ENCODE measurements around the gene SLC35G1.

The SLC35G1 gene, protein sequence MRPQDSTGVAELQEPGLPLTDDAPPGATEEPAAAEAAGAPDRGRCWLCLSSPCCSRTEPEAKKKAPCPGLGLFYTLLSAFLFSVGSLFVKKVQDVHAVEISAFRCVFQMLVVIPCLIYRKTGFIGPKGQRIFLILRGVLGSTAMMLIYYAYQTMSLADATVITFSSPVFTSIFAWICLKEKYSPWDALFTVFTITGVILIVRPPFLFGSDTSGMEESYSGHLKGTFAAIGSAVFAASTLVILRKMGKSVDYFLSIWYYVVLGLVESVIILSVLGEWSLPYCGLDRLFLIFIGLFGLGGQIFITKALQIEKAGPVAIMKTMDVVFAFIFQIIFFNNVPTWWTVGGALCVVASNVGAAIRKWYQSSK

DNA sequence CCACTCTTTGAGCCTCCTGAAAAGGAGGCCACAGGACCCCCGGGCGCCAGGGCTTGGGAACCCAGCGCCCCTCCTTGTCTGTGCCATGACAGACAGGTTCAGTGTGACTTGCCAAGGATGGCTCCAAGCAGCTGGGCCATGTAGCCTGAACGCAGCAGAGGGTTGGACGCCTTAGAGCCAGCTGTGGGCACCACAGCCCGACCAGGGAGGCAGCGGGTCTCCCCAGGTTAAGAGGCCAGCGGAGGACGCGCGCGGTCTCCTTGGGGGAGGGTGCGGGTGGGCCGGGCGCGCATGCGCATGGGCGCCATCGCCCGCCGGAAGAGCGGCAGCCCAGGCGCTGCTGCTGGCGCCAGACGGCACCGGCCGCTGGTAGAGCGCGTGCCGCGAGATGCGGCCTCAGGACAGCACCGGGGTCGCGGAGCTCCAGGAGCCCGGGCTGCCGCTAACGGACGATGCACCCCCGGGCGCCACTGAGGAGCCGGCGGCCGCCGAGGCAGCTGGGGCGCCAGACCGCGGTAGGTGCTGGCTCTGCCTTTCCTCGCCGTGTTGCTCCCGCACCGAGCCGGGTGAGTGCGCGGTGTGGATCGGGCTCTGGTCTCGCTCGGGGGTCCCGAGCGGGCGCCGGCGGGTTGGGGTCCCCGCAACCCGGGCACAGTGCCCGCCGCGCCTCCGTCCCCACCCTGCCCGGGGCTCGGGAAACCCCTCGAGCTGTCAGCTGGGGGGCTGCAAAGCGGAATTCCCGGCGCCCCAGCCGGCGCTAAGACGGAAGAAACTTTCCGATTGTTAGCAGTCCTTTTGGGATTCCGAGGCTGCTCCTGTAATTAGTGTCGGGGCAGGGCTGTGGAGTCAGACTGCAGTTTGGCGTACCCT is at the start of gene SLC35G1:
Gene SLC35G1, plus strand, starts transcription at position 333 of the 870 bp plus-strand sequence. Its CDS starts 56 bp downstream, at position 389.
- DNase-seq (ENCODE audit: low spot score in 2 of 2): peak; percentile 56 to 60
- no peaks in the 10 kb centered on the region for H3K9me3 Mint-ChIP-seq
- peak within 1 kb of the TSS; percentile 9 for H3K27ac Mint-ChIP-seq

DNA sequence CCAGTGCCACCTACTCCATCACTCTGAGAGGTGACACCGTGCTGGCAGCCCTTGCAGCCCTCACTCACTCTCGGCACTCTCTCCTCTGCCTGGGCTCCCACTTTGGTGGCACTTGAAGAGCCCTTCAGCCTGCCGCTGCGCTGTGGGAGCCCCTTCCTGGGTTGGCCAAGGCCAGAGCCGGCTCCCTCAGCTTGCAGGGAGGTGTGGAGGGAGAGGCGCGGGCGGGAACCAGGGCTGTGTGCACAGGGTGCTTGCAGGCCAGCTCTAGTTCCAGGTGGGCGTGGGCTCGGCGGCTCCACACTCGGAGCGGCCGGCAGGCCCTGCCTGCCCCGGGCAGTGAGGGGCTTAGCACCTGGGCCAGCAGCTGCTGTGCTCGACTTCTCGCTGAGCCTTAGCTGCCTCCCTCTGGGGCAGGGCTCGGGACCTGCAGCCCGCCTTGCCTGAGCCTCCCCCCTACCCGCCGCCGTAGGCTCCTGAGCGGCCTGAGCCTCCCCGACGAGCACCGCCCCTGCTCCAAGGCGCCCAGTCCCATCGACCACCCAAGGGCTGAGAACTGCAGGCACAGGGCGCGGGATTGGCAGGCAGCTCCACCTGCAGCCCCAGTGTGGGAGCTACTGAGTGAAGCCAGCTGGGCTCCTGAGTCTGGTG is 48.7 kb upstream of the SLC35G1 start:
- no peaks in the 10 kb centered on the region for H3K9me3 Mint-ChIP-seq
- no peak overlapping the region for H3K4me3 Mint-ChIP-seq
- no peak for DNase-seq (ENCODE audit: low spot score in 2 of 2)
- H3K4me1 Mint-ChIP-seq: no peaks in the 10 kb centered on the region
- no peak for ATAC-seq (ENCODE audit: low read depth)
- H3K27me3 Mint-ChIP-seq: peaks cover 5% of the 10 kb centered on the region
- H3K27ac Mint-ChIP-seq: no peak overlapping the region
- H3K36me3 Mint-ChIP-seq: no peaks in the 10 kb centered on the region

More for the DNA sequence above, at the start of gene SLC35G1:
- ATAC-seq (ENCODE audit: low read depth): peak; percentile 94
- H3K36me3 Mint-ChIP-seq: peaks cover 2% of the 10 kb centered on the region
- peaks cover 14% of the 10 kb centered on the region for H3K4me1 Mint-ChIP-seq
- H3K4me3 Mint-ChIP-seq: peak within 1 kb of the TSS; percentile 87
- peaks cover 3% of the 10 kb centered on the region for H3K27me3 Mint-ChIP-seq

DNA sequence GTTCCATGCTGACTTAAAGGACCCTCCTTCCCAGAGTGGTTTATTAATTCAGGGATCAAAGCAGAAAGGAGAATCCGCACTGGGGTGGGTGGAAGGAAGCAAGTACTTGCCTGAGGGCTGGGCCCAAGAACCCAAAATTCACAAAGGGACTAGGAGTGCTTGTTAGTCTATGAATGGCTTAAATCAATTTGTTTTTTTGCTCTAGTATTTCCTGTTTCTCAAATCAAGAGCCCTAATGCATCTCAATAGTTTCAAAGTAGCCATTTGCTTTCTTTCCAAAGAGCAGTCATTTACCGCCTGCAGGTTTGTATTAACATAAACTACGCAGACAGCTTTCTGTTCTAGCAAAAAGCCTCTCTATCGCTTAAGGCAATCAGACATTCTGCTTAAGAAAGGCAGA is 44.2 kb upstream of the SLC35G1 start:
- H3K4me3 Mint-ChIP-seq: no peak overlapping the region
- ATAC-seq (ENCODE audit: low read depth) (no peak), DNase-seq (ENCODE audit: low spot score in 2 of 2) (no peak)
- H3K4me1 Mint-ChIP-seq: no peaks in the 10 kb centered on the region
- H3K36me3 Mint-ChIP-seq: no peaks in the 10 kb centered on the region
- H3K27ac Mint-ChIP-seq: no peak overlapping the region
- peaks cover 7% of the 10 kb centered on the region for H3K27me3 Mint-ChIP-seq
- H3K9me3 Mint-ChIP-seq: peaks cover 2% of the 10 kb centered on the region

DNA sequence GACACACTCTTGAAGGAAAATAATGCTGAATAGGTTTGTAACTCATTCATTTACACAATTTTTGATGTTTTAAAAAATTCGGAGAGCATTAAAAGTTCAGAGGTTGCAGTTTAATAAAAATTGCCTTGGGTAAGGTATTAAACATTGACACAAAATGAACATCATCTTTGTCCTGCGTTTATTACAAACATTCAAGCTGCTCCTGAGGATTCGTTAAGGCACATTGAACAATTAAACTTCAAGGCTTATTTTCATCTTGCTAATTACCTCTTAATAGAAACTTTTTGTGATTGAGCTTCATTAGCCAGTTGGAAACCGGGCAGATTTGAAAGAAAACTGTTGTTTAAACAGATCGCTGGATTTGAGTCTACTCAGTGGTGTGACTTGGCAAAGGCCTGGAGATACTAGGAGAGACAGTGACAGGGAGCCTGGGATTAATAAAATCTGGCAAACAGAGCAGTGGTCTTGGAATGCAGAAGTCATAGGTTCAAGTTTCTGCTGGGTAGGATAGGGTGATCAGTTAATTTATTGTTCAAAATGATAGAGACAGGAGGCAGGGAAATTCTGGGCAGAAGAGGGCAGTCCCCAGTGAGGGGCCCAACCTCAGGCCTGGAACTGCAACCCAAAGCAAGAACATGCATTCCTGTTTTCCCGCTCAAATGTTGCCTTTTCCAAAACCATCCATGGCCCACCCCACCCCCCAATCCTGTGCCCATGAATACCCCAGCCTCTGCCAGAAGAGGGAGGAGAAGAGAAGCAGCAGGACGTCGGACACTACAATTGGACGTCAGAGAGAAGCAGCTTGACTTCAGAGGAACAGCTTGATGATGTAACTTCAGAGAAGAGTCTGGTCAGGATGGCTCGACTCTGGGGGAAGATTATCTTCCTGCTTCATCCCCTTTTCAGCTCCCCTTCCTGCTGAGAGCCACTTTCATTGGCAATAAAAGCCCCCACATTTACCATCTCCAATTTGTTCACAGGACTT is 43.5 kb upstream of the SLC35G1 start:
- Mint-ChIP-seq H3K27ac (no peak overlapping the region), H3K9me3 (peaks cover 2% of the 10 kb centered on the region), H3K36me3 (no peaks in the 10 kb centered on the region), H3K4me1 (no peaks in the 10 kb centered on the region), H3K27me3 (peaks cover 7% of the 10 kb centered on the region), H3K4me3 (no peak overlapping the region)
- DNase-seq (ENCODE audit: low spot score in 2 of 2) (no peak), ATAC-seq (ENCODE audit: low read depth) (no peak)

DNA sequence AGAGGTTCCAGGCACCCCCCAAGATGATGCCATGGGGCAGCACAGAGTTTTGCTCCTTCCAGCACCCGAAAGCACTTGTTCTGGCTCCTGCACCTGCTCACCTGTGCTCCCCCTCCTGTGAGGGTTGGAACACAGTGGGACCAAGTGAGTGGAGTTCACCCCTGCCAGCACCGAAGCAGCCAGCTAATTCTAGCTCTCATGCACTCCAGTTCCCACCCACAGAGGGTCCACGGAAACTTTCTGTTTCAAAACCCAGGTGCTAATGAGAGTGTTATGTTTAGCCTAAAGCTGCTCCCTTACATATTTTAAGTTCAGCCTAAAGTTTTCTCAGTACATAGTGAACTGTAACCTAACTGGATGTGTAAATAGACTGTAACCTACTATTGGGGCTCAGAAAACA is 42.6 kb upstream of the SLC35G1 start:
- H3K36me3 Mint-ChIP-seq: no peaks in the 10 kb centered on the region
- no peaks in the 10 kb centered on the region for H3K4me1 Mint-ChIP-seq
- H3K4me3 Mint-ChIP-seq: no peak overlapping the region
- peaks cover 2% of the 10 kb centered on the region for H3K9me3 Mint-ChIP-seq
- H3K27ac Mint-ChIP-seq: no peak overlapping the region
- ATAC-seq (ENCODE audit: low read depth): no peak
- H3K27me3 Mint-ChIP-seq: peaks cover 8% of the 10 kb centered on the region
- DNase-seq (ENCODE audit: low spot score in 2 of 2): no peak

DNA sequence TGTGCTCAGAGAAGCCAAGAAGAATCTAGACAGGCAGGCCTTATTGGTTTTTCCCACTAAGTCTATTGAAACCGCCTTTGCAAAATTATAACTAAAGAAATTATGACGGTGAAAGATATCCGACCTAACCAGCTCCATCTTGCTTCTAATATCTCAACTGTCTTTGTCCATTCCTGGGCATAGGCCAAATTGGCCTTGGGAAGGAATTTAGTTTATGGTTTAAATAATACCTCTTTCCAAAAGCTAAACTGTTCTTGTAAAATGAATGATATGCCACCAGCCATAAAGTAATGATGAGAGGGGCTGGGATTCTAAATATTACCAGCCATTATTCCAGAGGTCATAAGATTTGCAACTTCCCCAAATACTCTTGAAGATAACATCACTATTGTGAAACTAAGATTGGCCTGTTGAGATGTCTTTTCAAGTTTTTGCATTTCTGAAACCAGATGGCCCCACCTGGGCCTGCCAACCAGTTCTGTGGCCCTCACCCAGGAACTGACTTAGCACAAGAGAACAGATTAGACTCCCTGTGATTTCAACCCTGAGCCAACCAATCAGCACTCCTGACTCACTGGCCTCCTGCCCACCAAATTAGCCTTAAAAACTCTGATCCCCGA is 41.2 kb upstream of the SLC35G1 start:
- Mint-ChIP-seq H3K27ac (no peak overlapping the region), H3K36me3 (no peaks in the 10 kb centered on the region), H3K4me3 (no peak overlapping the region), H3K9me3 (peaks cover 2% of the 10 kb centered on the region), H3K27me3 (peaks cover 4% of the 10 kb centered on the region), H3K4me1 (no peaks in the 10 kb centered on the region)
- no peak for DNase-seq (ENCODE audit: low spot score in 2 of 2)
- ATAC-seq (ENCODE audit: low read depth): no peak

DNA sequence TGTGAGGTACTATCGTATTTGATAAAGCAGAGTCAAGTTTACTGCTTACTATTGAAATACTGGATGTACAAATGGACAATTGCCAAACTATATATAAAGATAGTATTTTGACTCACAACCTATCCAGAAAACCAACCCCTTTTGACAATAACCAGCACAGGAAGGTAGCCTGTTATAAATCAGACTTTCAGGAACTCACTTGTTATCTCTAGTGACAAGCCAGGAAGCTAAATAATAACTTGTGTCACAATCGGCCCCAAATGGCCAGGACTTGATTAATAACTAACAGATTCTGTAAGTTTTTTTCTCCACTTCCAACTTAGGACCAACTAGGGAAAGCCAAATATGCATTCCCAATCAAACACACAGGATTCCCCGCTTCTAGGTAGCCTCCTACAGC is 38.8 kb upstream of the SLC35G1 start:
- H3K27ac Mint-ChIP-seq: no peak overlapping the region
- ATAC-seq (ENCODE audit: low read depth) (no peak), DNase-seq (ENCODE audit: low spot score in 2 of 2) (no peak)
- H3K4me3 Mint-ChIP-seq: no peak overlapping the region
- H3K36me3 Mint-ChIP-seq: no peaks in the 10 kb centered on the region
- peaks cover 2% of the 10 kb centered on the region for H3K9me3 Mint-ChIP-seq
- H3K4me1 Mint-ChIP-seq: no peaks in the 10 kb centered on the region
- H3K27me3 Mint-ChIP-seq: peaks cover 4% of the 10 kb centered on the region

DNA sequence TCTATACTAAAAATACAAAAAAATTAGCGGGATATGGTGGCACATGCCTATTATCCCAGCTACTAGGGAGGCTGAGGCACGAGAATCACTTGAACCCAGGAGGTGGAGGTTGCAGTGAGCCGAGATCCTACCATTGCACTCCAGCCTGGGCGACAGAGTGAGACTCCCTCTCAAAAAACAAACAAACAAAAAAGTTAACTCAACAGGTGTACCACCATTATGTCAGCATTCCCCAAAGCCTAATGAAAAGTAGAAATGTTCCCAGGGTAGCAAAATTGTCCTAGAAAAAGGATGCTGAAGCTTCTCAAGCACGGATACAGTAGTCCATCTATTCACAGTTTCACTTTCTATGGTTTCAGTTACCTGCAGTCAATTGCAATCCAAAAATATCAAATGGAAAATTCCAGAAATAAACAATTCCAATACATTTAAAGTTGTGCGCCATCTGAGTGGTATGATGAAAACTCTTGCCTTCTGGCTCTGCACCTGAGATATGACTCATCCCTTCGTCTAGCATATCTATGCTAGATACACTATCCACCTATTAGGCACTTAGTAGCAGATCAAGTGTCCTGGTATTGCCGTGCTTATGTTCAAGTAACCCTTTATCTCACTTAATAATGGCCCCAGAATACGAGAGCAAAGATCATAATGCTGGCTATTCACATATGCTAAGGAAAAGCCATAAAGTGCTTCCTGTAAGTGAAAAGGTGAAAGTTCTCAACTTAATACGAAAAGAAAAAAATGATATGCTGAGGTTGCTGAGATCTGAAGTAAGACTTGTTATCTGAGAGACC is 37.2 kb upstream of the SLC35G1 start:
- ATAC-seq (ENCODE audit: low read depth) (no peak), DNase-seq (ENCODE audit: low spot score in 2 of 2) (no peak)
- Mint-ChIP-seq H3K36me3 (no peaks in the 10 kb centered on the region), H3K9me3 (peaks cover 2% of the 10 kb centered on the region), H3K4me3 (no peak overlapping the region), H3K27me3 (peaks cover 4% of the 10 kb centered on the region), H3K4me1 (no peaks in the 10 kb centered on the region), H3K27ac (no peak overlapping the region)

DNA sequence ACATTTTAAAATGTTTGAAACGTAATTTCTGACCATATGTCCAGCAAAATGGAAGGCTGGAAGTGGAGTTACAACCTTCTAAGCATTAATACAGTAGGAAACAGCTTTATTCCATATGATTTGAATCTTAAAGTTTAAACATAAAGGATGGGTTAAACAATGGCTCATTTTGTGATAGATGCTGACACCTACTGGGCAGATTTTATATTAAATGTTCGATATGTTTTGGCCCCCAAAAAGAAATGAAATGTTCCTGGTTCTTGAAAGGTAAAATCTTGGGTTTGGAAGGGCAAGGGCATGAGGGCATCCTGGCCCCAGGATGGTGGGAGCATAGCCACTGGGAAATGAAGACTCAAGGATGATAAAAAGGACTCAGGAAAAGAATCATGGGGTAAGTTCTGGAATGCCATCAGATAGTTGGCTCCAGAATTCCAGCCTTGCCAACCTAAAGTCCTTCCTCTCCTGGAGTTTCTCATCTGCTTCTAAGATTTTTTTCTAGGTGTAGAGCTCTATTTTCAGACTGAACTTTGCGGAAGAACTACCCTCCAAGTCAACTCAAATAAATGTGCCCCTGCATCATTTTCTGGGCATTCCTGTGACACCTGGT is 34.6 kb upstream of the SLC35G1 start:
- Mint-ChIP-seq H3K27me3 (peaks cover 2% of the 10 kb centered on the region), H3K4me1 (no peaks in the 10 kb centered on the region), H3K9me3 (peaks cover 1% of the 10 kb centered on the region), H3K36me3 (no peaks in the 10 kb centered on the region), H3K4me3 (no peak overlapping the region), H3K27ac (no peak overlapping the region)
- DNase-seq (ENCODE audit: low spot score in 2 of 2): no peak
- no peak for ATAC-seq (ENCODE audit: low read depth)

DNA sequence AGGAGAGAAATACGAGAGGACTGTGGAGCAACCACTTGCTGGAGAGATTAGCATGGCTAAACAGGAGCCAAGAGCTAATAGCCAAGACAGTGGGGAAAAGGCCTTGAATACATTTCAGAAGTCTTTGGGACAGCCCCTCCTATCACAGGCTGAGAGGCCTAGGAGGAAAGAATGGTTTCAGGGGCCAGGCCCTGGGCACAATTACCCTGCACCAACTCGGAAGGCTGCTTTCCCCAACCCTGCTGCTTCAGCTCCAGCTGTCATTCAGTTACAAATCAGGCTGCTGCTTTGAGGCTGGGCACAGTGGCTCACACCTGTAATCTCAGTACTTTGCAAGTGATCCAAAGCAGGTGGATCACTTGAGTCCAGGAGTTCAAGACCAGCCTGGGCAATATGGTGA is 32.0 kb upstream of the SLC35G1 start:
- no peak for DNase-seq (ENCODE audit: low spot score in 2 of 2)
- no peak overlapping the region for H3K27ac Mint-ChIP-seq
- H3K4me1 Mint-ChIP-seq: no peaks in the 10 kb centered on the region
- peaks cover 1% of the 10 kb centered on the region for H3K9me3 Mint-ChIP-seq
- H3K36me3 Mint-ChIP-seq: no peaks in the 10 kb centered on the region
- ATAC-seq (ENCODE audit: low read depth): no peak
- H3K4me3 Mint-ChIP-seq: no peak overlapping the region
- peaks cover 3% of the 10 kb centered on the region for H3K27me3 Mint-ChIP-seq

DNA sequence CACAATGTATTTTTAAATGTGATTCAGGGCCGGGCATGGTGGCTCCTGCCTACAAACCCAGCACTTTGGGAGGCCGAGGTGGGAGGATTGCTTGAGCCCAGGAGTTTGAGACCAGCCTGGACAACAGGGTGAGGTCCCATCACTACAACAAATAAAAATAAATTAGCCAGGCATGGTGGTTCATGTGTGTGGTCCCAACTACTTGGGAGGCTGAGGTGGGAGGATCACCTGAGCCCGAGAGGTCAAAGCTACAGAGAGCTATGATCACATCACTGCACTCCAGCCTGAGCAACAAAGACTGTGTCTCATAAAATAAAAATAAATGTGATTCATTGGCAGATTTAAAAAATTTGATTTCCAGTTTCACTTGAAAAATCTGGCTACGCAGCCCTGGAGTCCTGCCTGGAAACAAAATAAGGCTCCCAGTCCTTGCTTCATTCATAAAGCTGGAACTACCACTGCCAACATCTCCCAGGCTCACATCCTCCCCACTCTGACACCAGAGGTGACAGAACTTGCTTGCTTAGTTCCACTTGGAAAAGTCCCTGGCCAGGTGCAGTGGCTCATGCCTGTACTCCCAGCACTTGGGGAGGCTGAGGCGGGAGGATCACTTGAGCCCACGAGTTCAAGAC is 27.9 kb upstream of the SLC35G1 start:
- Mint-ChIP-seq H3K27me3 (peaks cover 9% of the 10 kb centered on the region), H3K9me3 (peaks cover 1% of the 10 kb centered on the region), H3K27ac (no peak overlapping the region), H3K4me3 (no peak overlapping the region), H3K36me3 (no peaks in the 10 kb centered on the region), H3K4me1 (no peaks in the 10 kb centered on the region)
- DNase-seq (ENCODE audit: low spot score in 2 of 2): no peak
- ATAC-seq (ENCODE audit: low read depth): no peak

DNA sequence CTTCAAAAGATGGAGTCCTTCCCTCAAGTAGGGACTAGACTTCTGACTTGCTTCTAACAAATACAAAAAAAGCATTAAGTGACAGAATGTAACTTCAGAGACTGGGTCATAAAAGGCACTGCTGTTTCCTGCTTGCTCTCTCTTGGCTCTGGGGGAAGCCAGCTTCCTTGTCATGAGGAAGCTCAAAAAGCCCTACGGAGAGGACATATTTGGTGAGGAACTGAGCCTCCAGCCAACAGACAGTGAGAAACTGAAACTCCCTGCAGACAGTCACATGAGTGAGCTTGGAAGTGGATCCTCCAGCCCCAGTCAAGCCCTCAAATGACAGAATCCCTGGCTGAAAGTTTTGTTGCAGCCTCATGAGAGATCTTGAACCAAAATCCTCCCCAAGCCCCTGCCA is 26.3 kb upstream of the SLC35G1 start:
- H3K36me3 Mint-ChIP-seq: no peaks in the 10 kb centered on the region
- no peak for ATAC-seq (ENCODE audit: low read depth)

More for the DNA sequence above, 26.3 kb upstream of the SLC35G1 start:
- Mint-ChIP-seq H3K9me3 (no peaks in the 10 kb centered on the region), H3K27ac (no peak overlapping the region), H3K4me3 (no peak overlapping the region), H3K4me1 (no peaks in the 10 kb centered on the region), H3K27me3 (peaks cover 9% of the 10 kb centered on the region)
- DNase-seq (ENCODE audit: low spot score in 2 of 2): no peak
